COLO668 (cell line): ENCODE measurements around the gene DENND1C.
A peak's percentile ranks its signal among the peaks of the same experiment; 100 is the strongest.

Experiments
- DNase-seq: peaks from one replicate; lab custom pipeline; 2025; ENCODE audit not compliant: unreplicated experiment; lab: John Stamatoyannopoulos, UW

Gene DENND1C

GRCh38 chr19:6481541-6482342 lies at the start of gene DENND1C:
TSS of gene DENND1C (minus strand) at chr19:6481787. CDS start at chr19:6481695, 92 bp downstream.
- no peak for DNase-seq

GRCh38 chr19:6530386-6531162 lies 49.0 kb upstream of the DENND1C start, which contains the start of gene TNFSF9:
TSS of gene TNFSF9 (plus strand) at chr19:6531026. CDS start at chr19:6531037, 11 bp downstream.
- DNase-seq: peak; percentile 57

- DNase-seq: no peak
Measured at GRCh38 chr19:6529937-6530385, 48.4 kb upstream of the DENND1C start.

GRCh38 chr19:6529351-6529750 lies 47.8 kb upstream of the DENND1C start:
- no peak for DNase-seq

GRCh38 chr19:6528544-6529121 lies 47.0 kb upstream of the DENND1C start:
- no peak for DNase-seq

GRCh38 chr19:6527893-6528543 lies 46.4 kb upstream of the DENND1C start:
- DNase-seq: no peak

GRCh38 chr19:6524311-6524710 lies 42.7 kb upstream of the DENND1C start:
- no peak for DNase-seq

GRCh38 chr19:6522712-6523111 lies 41.1 kb upstream of the DENND1C start:
- no peak for DNase-seq

GRCh38 chr19:6521718-6522646 lies 40.4 kb upstream of the DENND1C start:
- DNase-seq: no peak

GRCh38 chr19:6519289-6519688 lies 37.7 kb upstream of the DENND1C start:
- DNase-seq: no peak

GRCh38 chr19:6518145-6518911 lies 36.7 kb upstream of the DENND1C start:
- no peak for DNase-seq

GRCh38 chr19:6516659-6517291 lies 35.2 kb upstream of the DENND1C start:
- DNase-seq: peak; percentile 84

- DNase-seq: peak; percentile 45
Measured at GRCh38 chr19:6516018-6516658, 34.6 kb upstream of the DENND1C start.

- no peak for DNase-seq
Measured at GRCh38 chr19:6514926-6515544, 33.4 kb upstream of the DENND1C start.

GRCh38 chr19:6514089-6514488 lies 32.5 kb upstream of the DENND1C start:
- no peak for DNase-seq

- no peak for DNase-seq
Measured at GRCh38 chr19:6510618-6511017, 29.0 kb upstream of the DENND1C start.

- no peak for DNase-seq
Measured at GRCh38 chr19:6509118-6509971, 27.8 kb upstream of the DENND1C start.
